HEK293T (cell line): ENCODE results near the gene ANKRD52.

ENCODE experiments used
- BHLHE40 ChIP-seq: fragments of 450-650 bp; IDR thresholded peaks from 2 replicates; pipeline ENCODE4 v1.6.1; 2016; ENCODE audit warnings: mild to moderate bottlenecking, moderate library complexity, borderline replicate concordance
- ELF4 ChIP-seq: fragments of 450-650 bp; IDR thresholded peaks from 2 replicates; pipeline ENCODE4 v1.6.1; 2017; ENCODE audit warnings: antibody characterized with exemption
- FOXA1 ChIP-seq: fragments of 450-650 bp; IDR thresholded peaks from 2 replicates; pipeline ENCODE4 v1.6.1; 2016; ENCODE audit warnings: mild to moderate bottlenecking
- FOXK2 ChIP-seq: fragments of 450-650 bp; IDR thresholded peaks from 2 replicates; pipeline ENCODE4 v1.6.1; 2016; ENCODE audit warnings: mild to moderate bottlenecking
- FOXM1 ChIP-seq: fragments of 450-650 bp; IDR thresholded peaks from 2 replicates; pipeline ENCODE4 v1.6.1; 2017; ENCODE audit warnings: mild to moderate bottlenecking, borderline replicate concordance
- L3MBTL2 ChIP-seq: fragments of 450-650 bp; conservative IDR thresholded peaks from 2 replicates; pipeline ENCODE4 v1.6.1; 2016; ENCODE audit warnings: mild to moderate bottlenecking
- LEF1 ChIP-seq: fragments of 450-650 bp; IDR thresholded peaks from 2 replicates; pipeline ENCODE4 v1.6.1; 2017; ENCODE audit warnings: mild to moderate bottlenecking, borderline replicate concordance
- NFRKB ChIP-seq: fragments of 450-650 bp; IDR thresholded peaks from 2 replicates; pipeline ENCODE4 v1.6.1; 2016; ENCODE audit warnings: mild to moderate bottlenecking, moderate library complexity
- SP1 ChIP-seq: fragments of 450-650 bp; IDR thresholded peaks from 2 replicates; pipeline ENCODE4 v1.6.1; 2017
- SUZ12 ChIP-seq: fragments of 450-650 bp; IDR thresholded peaks from 2 replicates; pipeline ENCODE4 v1.6.1; 2016; ENCODE audit warnings: mild to moderate bottlenecking
- TARDBP ChIP-seq: fragments of 450-650 bp; IDR thresholded peaks from 2 replicates; pipeline ENCODE4 v1.6.1; 2016
- ZNF384 ChIP-seq: fragments of 450-650 bp; IDR thresholded peaks from 2 replicates; pipeline ENCODE4 v1.6.1; 2016

DNA sequence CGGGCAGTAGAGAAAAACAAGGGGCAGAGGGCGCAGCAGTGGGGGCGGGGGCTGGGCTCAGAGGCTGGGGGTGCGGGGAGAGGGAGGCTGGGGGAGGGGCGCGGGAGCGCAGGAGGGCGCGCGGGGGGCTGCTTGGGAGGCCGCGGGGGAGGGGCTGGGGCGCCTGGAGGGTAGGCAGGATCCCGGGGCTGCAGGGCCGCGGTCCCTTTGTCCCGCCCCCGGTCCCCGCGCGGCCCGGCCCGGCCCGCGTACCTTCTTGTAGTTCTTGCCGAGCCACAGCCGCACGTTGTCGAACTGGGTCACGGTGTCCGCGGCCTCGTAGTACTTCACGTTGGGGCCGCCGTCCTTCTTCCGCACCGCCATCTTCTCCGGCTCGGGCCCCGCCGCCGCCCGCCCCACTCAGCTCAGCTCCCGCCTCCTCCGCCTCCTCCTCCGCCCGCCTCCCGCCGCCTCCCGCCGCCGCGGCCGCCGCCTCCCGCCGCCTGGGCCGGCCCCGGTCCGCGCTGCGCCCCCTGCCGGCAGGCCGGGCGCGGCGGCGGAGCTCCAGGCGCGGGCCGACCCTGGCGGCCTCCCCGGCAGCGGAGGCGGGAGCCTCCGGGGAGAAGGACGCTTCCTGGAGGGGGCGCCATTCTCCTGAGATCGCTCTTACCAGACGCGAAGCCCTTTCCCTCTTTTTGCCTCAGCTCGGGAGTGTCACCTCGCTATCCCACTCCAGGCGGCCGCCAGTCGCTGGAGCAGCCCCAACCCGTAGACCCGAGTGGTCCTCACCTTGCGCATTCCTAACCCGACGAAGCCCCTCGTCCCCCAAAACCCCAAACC lies 68.9 kb downstream of the ANKRD52 start, which contains the start of gene SMARCC2:
- TF ChIP-seq L3MBTL2 (no peak), BHLHE40 (no peak), FOXM1 (peak; percentile 32; the same call in 1 of the 2 replicates), SUZ12 (no peak), FOXK2 (no peak), ELF4 (no peak), SP1 (no peak), NFRKB (no peak), ZNF384 (no peak), FOXA1 (no peak), LEF1 (no peak), TARDBP (no peak)
